ENCODE measurements around the gene TLE4.

- TF ChIP-seq, protein P1, sequence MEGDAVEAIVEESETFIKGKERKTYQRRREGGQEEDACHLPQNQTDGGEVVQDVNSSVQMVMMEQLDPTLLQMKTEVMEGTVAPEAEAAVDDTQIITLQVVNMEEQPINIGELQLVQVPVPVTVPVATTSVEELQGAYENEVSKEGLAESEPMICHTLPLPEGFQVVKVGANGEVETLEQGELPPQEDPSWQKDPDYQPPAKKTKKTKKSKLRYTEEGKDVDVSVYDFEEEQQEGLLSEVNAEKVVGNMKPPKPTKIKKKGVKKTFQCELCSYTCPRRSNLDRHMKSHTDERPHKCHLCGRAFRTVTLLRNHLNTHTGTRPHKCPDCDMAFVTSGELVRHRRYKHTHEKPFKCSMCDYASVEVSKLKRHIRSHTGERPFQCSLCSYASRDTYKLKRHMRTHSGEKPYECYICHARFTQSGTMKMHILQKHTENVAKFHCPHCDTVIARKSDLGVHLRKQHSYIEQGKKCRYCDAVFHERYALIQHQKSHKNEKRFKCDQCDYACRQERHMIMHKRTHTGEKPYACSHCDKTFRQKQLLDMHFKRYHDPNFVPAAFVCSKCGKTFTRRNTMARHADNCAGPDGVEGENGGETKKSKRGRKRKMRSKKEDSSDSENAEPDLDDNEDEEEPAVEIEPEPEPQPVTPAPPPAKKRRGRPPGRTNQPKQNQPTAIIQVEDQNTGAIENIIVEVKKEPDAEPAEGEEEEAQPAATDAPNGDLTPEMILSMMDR (IDR thresholded peaks at IDR 0.05; ENCODE audit: low read length): no peak
- TF ChIP-seq EZH2phosphoT487 (IDR thresholded peaks at IDR 0.05; ENCODE audit: low read length): no peak
These were observed 88.8 kb downstream of the TLE4 start for GRCh38 chr9:79660615-79661014.
